Panc1 (cell line): Measurements from ENCODE around the gene LIN7B. TPM values are rescaled to one million over a fixed set of nuclear protein-coding genes. Genes with fewer than 3 reads are reported as not detected.

Source experiments
- ATAC-seq: fragments of 200-7000 bp; cut with Tn5 transposase; 2 replicates; pipeline ENCODE4 v1.9.1; 2020; ENCODE audit warnings: mild to moderate bottlenecking, moderate library complexity
- BruUV-seq: library from RNA; stranded (reverse); fragments of 400-500 nt; replicated peaks from 2 replicates; lab custom pipeline; 2021; lab: Mats Ljungman, UMichigan
- CTCF ChIA-PET: fragments of 300-600 bp; sonication (Branson Sonifier 250); formaldehyde crosslinking; loops from one replicate; lab custom pipeline; 2022; ENCODE audit warnings: antibody characterized with exemption; lab: Charles Lee
- POLR2A ChIA-PET: fragments of 300-600 bp; sonication (Branson Sonifier 250); formaldehyde crosslinking; loops from one replicate; lab custom pipeline; 2022; ENCODE audit warnings: antibody characterized with exemption; lab: Charles Lee
- DNase-seq: peaks from one replicate; pipeline ENCODE4 v3.0.0-alpha.2; 2010; ENCODE audit warnings: low read depth, low spot score
- H3K27ac ChIP-seq: 2 replicates; pipeline ENCODE4 v1.5.1; 2011; ENCODE audit warnings: mild to moderate bottlenecking, low read length, inconsistent platforms
- H3K27me3 ChIP-seq: fragments of 200-500 bp; sonication (Bioruptor generic); 2 replicates; pipeline ENCODE4 v1.6.0; 2014; ENCODE audit warnings: low read length, inconsistent platforms; ENCODE audit not compliant: control insufficient read depth, insufficient read depth
- H3K36me3 ChIP-seq: fragments of 200-500 bp; sonication (Bioruptor generic); 2 replicates; pipeline ENCODE4 v1.5.1; 2014; ENCODE audit warnings: inconsistent platforms, mild to moderate bottlenecking, low read length, moderate library complexity; ENCODE audit not compliant: control insufficient read depth, insufficient read depth
- H3K4me1 ChIP-seq: 2 replicates; pipeline ENCODE4 v1.5.1; 2011; ENCODE audit warnings: inconsistent platforms, mild to moderate bottlenecking, low read length, moderate library complexity; ENCODE audit not compliant: control insufficient read depth, insufficient read depth
- H3K4me3 ChIP-seq, 2 experiments: 2 replicates each; pipeline ENCODE4 v1.5.1; 2011 to 2012; ENCODE audit warnings: low read depth in 2 of 2, low read length in 2 of 2, mild to moderate bottlenecking in 2 of 2, inconsistent platforms in 1 of 2, moderate library complexity in 1 of 2
- H3K9me3 ChIP-seq: fragments of 200-500 bp; sonication (Bioruptor generic); 2 replicates; pipeline ENCODE4 v1.5.1; 2014; ENCODE audit warnings: low read depth, mild to moderate bottlenecking, inconsistent platforms, low read length, moderate library complexity; ENCODE audit not compliant: control insufficient read depth, insufficient read depth
- POLR2AphosphoS5 ChIP-seq: IDR thresholded peaks from 2 replicates; pipeline ENCODE4 v1.6.1; 2012; ENCODE audit warnings: mild to moderate bottlenecking, low read depth, low read length, moderate library complexity
- REST ChIP-seq, 2 experiments: IDR thresholded peaks; 2 replicates each; pipeline ENCODE4 v1.6.1; 2011 to 2012; ENCODE audit warnings: low read depth in 2 of 2, control low read depth in 1 of 2, low read length in 1 of 2, mild to moderate bottlenecking in 1 of 2, moderate library complexity in 1 of 2; ENCODE audit not compliant: insufficient read depth in 1 of 2
- SIN3A ChIP-seq: IDR thresholded peaks from 2 replicates; pipeline ENCODE4 v1.6.1; 2012; ENCODE audit warnings: low read depth, mild to moderate bottlenecking, low read length, moderate library complexity, borderline replicate concordance; ENCODE audit not compliant: insufficient read depth
- TCF7L2 ChIP-seq: IDR thresholded peaks from 2 replicates; pipeline ENCODE4 v1.6.1; 2011; ENCODE audit warnings: mild to moderate bottlenecking, low read depth, low read length, inconsistent platforms
- in situ Hi-C: cut with HindIII; loops from 2 replicates; pipeline ENCODE4 v1.10.0; 2016; ENCODE audit warnings: low sequenced_read_pairs, low pct_unique_long_range_greater_than_20kb
- intact Hi-C: fragments of 100-400 bp; cut with micrococcal nuclease; formaldehyde crosslinking; loops from one replicate; pipeline ENCODE4 v1.10.0; 2022; ENCODE audit not compliant: unreplicated experiment
- total RNA-seq: library from RNA; stranded (reverse); gene quantifications from one replicate; pipeline ENCODE4 v1.2.1, GENCODE V29; 2021; ENCODE audit not compliant: unreplicated experiment
- TF ChIP-seq, protein P1 (sequence below): fragments of 450-650 bp; IDR thresholded peaks from 2 replicates; pipeline ENCODE4 v1.5.1; 2017; ENCODE audit warnings: mild to moderate bottlenecking

Gene LIN7B
- total RNA-seq, 1 experiment from 2014 or later = 6.4 TPM

DNA sequence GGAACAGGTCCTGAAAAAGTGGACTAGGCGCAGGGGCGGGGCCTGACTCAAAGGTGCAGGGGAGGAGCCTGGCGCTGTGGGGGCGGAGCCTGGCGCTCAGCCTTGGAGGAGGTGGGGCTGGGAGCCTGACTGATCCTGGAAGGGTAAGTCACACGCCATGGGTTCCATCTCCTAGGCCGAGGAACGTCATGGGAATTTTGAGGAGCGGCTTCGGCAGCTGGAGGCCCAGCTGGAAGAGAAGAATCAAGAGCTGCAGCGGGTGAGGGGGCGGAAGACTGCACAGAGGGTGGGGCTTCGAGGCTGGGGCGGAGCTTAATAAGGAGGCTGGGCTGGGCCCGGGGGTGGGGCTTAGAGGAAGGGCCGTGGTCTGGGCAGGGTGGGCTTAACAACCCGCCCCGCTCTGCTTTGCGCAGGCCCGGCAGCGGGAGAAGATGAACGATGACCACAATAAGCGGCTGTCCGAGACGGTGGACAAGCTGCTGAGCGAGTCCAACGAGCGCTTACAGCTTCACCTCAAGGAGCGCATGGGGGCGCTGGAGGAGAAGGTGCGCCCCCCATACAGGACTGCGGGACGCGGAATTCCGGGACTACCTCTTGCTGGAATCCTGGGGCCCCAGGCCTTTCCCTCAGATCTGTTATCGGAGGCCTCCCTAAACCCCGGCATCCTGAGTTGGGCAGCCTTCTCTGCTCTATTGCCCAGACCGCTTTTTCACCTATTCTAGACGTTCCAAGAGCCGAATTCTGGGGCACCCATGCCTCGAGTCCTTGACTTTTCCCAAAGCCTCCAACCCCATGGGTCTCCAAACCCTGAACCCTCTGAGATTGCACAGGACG is 19.7 kb downstream of the LIN7B start:
- no peak for ATAC-seq
- DNase-seq = no peak
- no peak for TF ChIP-seq SIN3A
- TF ChIP-seq POLR2AphosphoS5 = no peak
- TF ChIP-seq TCF7L2 = no peak
- TF ChIP-seq REST (IDR thresholded peaks at IDR 0.05; ENCODE audit: insufficient read depth in 1 of 2, low read depth in 2 of 2, low read length in 1 of 2) = no peak
- TF ChIP-seq, protein P1, sequence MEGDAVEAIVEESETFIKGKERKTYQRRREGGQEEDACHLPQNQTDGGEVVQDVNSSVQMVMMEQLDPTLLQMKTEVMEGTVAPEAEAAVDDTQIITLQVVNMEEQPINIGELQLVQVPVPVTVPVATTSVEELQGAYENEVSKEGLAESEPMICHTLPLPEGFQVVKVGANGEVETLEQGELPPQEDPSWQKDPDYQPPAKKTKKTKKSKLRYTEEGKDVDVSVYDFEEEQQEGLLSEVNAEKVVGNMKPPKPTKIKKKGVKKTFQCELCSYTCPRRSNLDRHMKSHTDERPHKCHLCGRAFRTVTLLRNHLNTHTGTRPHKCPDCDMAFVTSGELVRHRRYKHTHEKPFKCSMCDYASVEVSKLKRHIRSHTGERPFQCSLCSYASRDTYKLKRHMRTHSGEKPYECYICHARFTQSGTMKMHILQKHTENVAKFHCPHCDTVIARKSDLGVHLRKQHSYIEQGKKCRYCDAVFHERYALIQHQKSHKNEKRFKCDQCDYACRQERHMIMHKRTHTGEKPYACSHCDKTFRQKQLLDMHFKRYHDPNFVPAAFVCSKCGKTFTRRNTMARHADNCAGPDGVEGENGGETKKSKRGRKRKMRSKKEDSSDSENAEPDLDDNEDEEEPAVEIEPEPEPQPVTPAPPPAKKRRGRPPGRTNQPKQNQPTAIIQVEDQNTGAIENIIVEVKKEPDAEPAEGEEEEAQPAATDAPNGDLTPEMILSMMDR = no peak
- Histone ChIP-seq H3K4me3 (no peak overlapping the region), H3K27ac (no peak overlapping the region), H3K9me3 (no peaks in the 10 kb centered on the region), H3K27me3 (no peaks in the 10 kb centered on the region), H3K4me1 (no peaks in the 10 kb centered on the region), H3K36me3 (no peaks in the 10 kb centered on the region)
- CTCF ChIA-PET = interaction anchor here (0.8 kb wide), 1 partner anchor 65 kb away, joined by 7 read pairs; no protein-coding TSS in a partner anchor
- intact Hi-C loops (no loop called here), in situ Hi-C loops (no loop called here)
- no TSS peak for BruUV-seq
- POLR2A ChIA-PET = no interaction called here

- ChIA-PET POLR2A (no interaction called here), CTCF (interaction anchor here (0.5 kb wide), 1 partner anchor 77 kb away, joined by 3 read pairs; no protein-coding TSS in a partner anchor)
- H3K9me3 ChIP-seq = no peaks in the 10 kb centered on the region
- intact Hi-C loops = no loop called here
- DNase-seq = no peak
- no peak overlapping the region for H3K4me3 ChIP-seq
- no peaks in the 10 kb centered on the region for H3K27me3 ChIP-seq
- no peaks in the 10 kb centered on the region for H3K36me3 ChIP-seq
- H3K4me1 ChIP-seq = no peaks in the 10 kb centered on the region
- in situ Hi-C loops = no loop called here
- BruUV-seq = no TSS peak
- ATAC-seq = no peak
- no peak for TF ChIP-seq TCF7L2
- TF ChIP-seq REST (IDR thresholded peaks at IDR 0.05; ENCODE audit: insufficient read depth in 1 of 2, low read depth in 2 of 2, low read length in 1 of 2) = no peak
- TF ChIP-seq SIN3A = no peak
- no peak for TF ChIP-seq POLR2AphosphoS5
- TF ChIP-seq, protein P1 = no peak
- no peak overlapping the region for H3K27ac ChIP-seq
Observed at GRCh38 chr19:49135686-49136085, 21.5 kb downstream of the LIN7B start.
